ENCODE data around the gene SCN11A.
"Not testable (repeated sequence)": the region's sequence is repeated elsewhere in the genome, so short reads cannot be mapped to it uniquely, and the experiment has no call there.

SCN11A gene

GRCh38 chr3:39065197-39065596 lies 13.5 kb upstream of the SCN11A start:
- DNase-seq (ENCODE audit: low read depth): no peak

GRCh38 chr3:39064646-39065045 lies 12.9 kb upstream of the SCN11A start:
- no peak for DNase-seq (ENCODE audit: low read depth)

GRCh38 chr3:39063143-39063542 lies 11.4 kb upstream of the SCN11A start:
- DNase-seq (ENCODE audit: low read depth): no peak

DNA sequence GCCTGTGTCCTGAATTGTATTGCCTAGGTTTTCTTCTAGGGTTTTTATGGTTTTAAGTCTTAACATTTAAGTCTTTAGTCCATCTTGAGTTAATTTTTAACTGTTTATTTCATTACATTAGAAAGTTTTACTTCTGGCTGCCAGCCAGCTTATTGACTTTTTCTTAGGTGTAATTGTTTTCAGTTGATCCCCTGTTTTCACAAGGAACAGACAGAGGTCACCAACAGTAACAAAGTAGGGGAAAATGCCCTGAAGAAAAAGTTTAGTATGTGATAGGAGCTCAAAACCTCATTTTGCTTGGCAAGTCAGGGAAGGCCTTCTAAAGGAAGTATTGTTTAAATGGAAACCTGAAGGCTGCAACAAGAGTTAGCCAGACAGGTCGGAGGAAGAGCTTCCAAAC lies 10.4 kb upstream of the SCN11A start:
- DNase-seq (ENCODE audit: low read depth): no peak

DNA sequence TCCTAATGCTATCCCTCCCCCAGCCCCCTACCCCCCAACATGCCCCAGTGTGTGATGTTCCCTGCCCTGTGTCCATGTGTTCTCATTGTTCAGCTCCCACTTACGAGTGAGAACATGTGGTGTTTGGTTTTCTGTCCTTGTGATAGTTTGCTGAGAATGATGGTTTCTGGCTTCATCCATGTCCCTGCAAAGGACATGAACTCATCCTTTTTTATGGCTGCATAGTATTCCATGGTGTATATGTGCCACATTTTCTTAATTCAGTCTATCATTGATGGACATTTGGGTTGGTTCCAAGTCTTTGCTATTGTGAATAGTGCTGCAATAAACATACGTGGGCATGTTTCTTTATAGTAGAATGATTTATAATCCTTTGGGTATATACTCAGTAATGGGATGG lies 9.5 kb upstream of the SCN11A start:
- DNase-seq (ENCODE audit: low read depth): not testable (repeated sequence)

- DNase-seq (ENCODE audit: low read depth): no peak
Measured at GRCh38 chr3:39056151-39056550, 4.4 kb upstream of the SCN11A start.

DNA sequence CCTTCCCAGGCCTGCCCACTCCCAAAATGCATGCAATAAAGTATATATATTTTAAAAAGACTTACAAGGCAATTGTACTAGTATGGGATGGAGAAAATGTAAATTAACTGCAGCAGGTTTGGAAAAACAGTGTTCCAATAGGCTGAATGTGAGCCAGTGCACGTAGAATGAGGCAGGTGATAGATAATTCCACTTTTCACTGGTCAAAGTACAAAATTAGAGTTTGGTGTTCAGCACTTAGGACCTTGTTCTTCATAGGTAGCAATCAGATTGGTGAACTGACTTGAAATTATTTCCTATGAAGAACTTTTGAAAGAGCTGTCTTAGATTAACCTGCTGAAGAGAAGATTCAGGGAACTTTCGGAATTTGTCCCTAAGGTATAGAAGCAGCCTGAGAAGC lies 2.0 kb upstream of the SCN11A start:
- DNase-seq (ENCODE audit: low read depth): no peak

DNA sequence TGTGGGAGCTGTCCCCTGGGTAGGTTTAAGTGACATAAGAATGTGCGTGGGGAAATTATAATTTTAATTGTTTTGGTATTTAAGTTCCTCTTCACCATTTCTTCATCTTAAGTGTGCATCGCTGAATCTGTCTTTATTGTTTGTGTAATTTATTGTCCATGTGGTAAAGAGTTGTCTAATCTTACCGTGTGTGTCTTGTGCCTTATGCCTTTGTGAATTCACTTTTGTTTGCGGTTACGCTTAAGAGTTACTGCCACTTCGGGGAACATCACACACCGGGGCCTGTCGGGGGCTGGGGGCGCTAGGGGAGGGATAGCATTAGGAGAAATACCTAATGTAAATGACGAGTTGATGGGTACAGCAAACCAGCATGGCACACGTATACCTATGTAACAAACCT lies 839 bp upstream of the SCN11A start:
- DNase-seq (ENCODE audit: low read depth): no peak

DNA sequence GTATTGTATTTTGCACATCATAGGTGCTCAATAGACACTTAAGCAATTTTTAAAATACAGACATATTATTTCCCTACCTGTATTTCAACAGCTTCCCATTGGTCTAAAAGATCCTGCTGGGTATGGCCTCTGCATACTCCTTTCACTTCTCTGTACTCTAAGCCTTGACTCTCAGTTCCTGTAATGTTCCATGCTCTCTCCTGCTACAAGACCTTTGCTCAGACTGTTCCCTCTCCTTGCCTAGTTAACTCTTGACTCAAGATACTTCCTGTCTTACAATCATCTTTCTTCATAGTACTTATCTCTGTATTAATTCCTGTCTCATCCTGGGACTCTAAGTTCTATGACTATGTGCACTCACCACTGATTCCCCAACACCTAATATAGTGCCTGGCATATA lies 1.7 kb downstream of the SCN11A start:
- DNase-seq (ENCODE audit: low read depth): no peak

DNA sequence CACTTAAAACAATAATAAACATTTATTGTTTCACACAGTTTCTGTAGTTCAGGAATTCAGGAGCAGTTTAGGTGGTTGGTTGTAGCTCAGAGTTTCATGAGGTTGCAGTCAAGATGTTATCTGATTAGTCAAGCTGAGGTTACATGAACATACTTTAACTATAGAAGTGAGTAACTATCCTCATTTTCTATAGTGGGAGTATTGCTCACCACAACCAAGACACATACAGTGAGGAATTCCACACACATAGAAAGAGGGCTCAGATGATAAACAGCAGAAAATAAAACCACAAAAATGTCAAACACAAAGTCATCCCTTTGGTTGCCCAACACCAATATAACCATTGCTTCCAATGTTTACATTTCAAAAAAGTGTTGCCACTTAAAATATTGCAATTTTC lies 13.6 kb downstream of the SCN11A start:
- DNase-seq (ENCODE audit: low read depth): no peak

GRCh38 chr3:39029556-39029955 lies 22.2 kb downstream of the SCN11A start:
- DNase-seq (ENCODE audit: low read depth): no peak

- no peak for DNase-seq (ENCODE audit: low read depth)
Measured at GRCh38 chr3:39028546-39028945, 23.2 kb downstream of the SCN11A start.

DNA sequence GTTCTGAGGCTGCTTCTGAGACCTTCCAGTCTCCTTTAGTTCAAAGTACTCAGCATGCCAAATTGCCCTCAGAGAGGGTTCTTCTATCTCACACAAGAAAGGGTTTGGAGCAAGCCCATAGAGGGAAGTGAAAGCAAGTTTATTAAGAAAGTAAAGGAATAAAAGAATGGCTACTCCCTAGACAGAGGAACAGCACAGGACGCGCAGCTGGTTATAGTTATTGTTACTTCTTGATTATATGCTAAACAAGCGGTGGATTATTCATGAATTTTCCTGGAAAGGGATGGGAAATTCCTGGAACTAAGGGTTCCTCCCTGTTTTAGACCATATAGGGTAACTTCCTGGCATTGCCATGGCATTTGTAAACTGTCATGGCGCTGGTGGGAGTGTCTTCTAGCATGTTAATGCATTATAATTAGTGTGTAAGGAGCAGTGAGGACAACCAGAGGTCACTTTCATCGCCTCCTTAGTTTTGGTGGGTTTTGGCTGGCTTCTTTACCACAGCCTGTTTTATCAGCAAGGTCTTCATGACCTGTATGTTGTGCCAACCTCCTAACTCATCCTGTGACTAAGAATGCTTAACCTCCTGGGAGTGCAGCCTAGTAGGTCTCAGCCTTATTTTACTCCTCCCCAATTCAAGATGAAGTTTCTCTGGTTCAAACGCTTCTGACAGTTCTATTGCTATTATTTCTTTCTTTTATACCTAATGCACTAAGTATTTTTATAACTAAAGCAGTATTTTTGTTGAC lies 26.3 kb downstream of the SCN11A start:
- no peak for DNase-seq (ENCODE audit: low read depth)

DNA sequence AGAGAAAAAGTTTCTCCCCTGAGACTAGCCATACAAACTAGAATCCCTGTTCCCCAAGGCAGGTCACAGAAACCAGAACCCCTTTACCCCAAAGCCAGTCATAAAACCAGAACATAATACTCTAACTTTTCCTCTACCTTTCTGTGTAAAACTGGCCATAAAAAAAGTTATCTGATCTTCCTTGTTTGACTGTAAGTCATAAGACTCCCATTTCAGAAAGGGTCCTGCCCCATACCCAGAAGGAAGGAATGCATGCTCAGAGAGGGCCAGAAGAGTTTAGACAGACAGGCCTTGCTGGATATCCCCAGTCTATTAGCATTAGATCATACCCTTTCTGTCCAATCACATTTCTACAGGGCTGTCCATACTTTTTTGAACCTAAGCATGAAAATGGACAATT lies 27.2 kb downstream of the SCN11A start:
- DNase-seq (ENCODE audit: low read depth): no peak

GRCh38 chr3:39022286-39022630 lies 29.5 kb downstream of the SCN11A start:
- no peak for DNase-seq (ENCODE audit: low read depth)

DNA sequence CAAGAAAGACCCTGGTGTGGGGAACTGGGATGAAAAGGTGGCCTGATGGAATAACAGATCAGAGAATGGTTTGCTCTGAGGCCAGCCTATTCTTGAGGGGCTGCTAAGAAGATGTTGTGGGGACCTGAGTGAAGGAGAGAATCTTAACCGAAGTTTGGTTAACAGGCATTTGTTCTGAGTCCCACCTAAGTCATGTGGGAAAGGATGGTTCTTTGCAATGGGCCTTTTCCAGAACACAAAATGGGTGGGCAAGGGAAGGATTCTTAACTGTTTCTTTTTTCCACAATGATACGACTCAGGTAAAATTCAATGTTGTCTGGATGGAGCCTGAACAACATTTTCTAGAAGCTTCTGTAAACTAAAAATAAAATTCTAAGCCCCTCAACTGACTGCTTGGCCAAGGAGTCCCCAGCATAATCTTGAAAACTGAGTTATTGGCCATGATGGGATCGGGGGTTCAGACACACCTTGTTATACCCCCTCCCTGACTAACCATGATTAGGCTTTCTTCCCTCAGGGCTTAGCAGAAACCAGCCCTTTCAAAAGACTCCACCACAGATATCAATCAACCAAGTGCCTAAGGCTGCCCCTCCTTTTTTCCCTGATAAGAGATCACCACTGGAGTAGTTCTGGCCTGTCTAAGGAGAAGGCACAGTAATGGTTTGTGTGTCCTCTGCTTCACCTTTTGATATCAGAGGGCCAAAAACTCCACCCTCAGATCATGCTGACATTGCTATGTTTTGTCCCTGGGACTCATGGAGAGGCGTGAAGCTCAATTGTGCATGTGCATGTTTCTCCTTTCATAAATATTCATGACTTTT lies 30.1 kb downstream of the SCN11A start:
- DNase-seq (ENCODE audit: low read depth): no peak

GRCh38 chr3:39021029-39021428 lies 30.7 kb downstream of the SCN11A start:
- no peak for DNase-seq (ENCODE audit: low read depth)

GRCh38 chr3:39019299-39019698 lies 32.4 kb downstream of the SCN11A start:
- no peak for DNase-seq (ENCODE audit: low read depth)

DNA sequence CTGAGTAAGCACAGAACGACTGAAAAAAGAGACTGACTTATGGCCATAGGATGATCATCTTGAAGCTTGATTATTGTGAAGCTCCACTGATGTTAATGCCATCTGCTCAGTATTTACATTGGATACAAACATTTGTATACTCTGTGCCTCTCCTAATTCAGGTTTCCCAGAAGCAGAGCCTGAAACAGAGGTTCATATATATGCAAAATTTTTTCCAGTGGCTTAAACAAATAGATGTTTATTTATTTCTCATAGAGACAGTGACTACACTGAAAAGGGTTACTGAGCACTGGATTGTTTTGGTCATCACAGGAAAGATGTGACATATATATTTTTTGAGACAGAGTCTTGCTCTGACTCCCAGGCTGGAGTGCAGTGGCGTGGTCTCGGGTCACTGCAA lies 36.3 kb downstream of the SCN11A start:
- no peak for DNase-seq (ENCODE audit: low read depth)

DNA sequence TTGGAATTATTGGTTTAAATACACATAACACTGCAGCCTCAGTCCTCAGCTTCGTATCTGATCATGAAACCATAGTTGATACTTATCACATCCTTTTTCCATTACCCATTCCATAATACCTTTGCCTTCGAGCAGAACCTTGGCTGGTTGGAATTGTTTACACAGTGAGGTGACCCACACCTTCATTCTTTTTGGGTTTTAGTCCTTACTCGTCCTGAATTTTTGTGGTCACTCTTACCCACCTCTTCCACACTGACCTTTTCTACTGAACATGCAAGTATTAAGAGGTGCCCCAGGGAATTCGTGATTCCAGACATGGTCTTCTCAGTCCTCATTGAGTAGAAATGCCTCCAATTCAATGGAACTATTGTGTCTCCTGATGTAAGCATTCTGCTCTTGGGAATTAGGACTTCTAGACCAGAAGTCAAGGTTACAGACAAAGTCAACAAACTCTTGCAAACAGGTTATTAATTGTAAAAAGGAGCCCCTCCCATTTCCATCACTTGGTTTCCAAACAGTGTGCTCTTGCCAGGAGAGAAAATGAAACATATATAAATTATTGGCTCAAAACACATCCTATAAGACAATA lies 37.7 kb downstream of the SCN11A start:
- DNase-seq (ENCODE audit: low read depth): no peak

DNA sequence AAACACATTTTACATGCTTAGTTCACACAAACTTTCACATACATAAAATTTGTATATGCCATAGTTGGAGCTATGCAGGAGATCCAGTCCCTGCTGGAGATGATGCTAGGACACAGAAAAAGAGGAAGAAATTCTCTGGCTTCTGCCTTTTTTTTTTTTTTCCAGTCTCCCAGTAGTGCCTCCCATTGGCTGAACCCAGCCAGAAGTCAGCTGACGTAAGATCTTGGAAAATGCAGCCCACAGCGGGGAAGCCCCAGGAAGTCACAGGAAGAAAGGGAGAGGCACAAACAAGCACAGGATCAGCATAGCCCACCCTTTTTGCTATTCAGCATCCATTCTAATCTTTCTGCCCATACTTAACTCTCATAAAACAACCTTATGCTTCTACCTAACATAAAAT lies 38.5 kb downstream of the SCN11A start:
- no peak for DNase-seq (ENCODE audit: low read depth)

DNA sequence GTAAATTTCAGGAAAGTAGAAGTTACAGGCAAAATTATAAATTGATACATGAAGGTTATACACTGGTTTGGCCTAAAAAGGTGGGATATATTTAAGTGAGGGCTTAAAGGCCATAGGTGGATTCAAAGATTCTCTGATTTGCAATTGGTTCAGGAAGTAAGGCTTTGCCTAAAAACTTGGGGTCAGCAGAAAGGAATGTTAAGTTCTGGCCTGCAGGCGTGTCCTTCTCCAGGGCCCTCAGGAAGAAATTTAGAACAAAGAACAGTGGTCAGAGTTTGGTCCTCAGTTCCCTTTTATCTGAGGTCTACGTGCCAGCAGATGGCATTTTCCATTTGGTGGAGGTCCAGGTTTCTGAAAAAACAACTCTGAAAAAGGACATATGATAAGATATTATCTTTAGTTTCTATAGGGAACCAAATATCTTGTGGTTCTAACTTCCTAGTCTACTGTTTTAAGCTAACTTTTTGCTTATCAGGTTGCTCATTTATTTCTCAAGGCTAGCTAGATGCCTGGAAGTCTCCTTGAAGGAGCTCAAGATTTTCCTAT lies 40.5 kb downstream of the SCN11A start:
- no peak for DNase-seq (ENCODE audit: low read depth)

- no peak for DNase-seq (ENCODE audit: low read depth)
Measured at GRCh38 chr3:39005295-39005694, 46.4 kb downstream of the SCN11A start.
